ENCODE measurements around the gene PLCD1.

GRCh38 chr3:37980462-37981347 is 48.7 kb downstream of the PLCD1 start:
- no peak for TF ChIP-seq CTCF (IDR thresholded peaks at IDR 0.05)
- no peak for TF ChIP-seq POLR2AphosphoS5 (IDR thresholded peaks at IDR 0.05)
